ENCODE measurements around the gene SUPT6H. TPM values are rescaled to one million over a fixed set of nuclear protein-coding genes. Genes with fewer than 3 reads are reported as not detected.

The SUPT6H gene
- total and polyA plus RNA-seq, 9 of the 15 experiments (the other 6 are each of a cell fraction or from before 2014, with no cell fraction given): 1.7 to 77.7 (median 49.2) TPM

DNA sequence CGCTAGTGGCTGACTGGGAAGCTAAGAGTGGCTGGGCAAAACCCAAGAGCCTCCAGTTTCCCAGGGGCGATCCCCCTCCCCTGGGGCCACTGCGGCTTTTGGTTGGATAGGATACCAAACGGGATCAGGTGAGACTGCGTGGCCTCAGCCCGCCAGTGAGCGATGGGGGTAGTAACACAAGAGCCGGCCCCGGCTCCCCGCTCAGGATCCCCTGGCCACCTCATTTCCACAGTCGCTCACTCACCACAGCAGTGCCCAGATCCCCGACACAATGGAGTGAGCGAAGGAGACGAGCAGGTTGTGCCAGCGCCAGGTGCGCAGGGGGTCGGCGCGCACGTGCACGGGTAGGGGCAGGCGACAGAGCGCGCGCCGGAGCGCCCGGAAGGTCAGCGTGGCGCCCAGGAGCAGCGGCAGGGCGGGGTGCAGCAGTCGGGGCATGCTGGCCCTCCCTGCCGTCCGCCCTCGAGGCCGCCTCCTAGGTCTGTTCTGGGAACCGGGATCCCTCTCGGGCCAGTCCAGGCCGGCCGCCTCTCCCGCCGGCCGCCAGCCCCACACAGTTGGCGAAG, 63.7 kb downstream of the SUPT6H start (continued):
- TF ChIP-seq, protein P1, sequence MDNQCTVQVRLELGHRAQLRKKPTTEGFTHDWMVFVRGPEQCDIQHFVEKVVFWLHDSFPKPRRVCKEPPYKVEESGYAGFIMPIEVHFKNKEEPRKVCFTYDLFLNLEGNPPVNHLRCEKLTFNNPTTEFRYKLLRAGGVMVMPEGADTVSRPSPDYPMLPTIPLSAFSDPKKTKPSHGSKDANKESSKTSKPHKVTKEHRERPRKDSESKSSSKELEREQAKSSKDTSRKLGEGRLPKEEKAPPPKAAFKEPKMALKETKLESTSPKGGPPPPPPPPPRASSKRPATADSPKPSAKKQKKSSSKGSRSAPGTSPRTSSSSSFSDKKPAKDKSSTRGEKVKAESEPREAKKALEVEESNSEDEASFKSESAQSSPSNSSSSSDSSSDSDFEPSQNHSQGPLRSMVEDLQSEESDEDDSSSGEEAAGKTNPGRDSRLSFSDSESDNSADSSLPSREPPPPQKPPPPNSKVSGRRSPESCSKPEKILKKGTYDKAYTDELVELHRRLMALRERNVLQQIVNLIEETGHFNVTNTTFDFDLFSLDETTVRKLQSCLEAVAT (IDR thresholded peaks at IDR 0.05): no peak; a peak in 2 of 4 replicates
- TF ChIP-seq ZNF3 (CRISPR knock-in tag; IDR thresholded peaks at IDR 0.05) (no peak), NFRKB (IDR thresholded peaks at IDR 0.05; ENCODE audit: low read depth) (peak; percentile 64; the same call in 1 of the 2 replicates), CBX8 (IDR thresholded peaks at IDR 0.05; ENCODE audit: borderline replicate concordance, extremely low read depth, low read depth, low read length, poor library complexity, severe bottlenecking) (no peak), STAG1 (CRISPR knock-in tag; IDR thresholded peaks at IDR 0.05; ENCODE audit: borderline replicate concordance) (no peak), ELF1 (tag; IDR thresholded peaks at IDR 0.05) (no peak), BRD9 (IDR thresholded peaks at IDR 0.05; ENCODE audit: low read depth, partially characterized antibody) (no peak), MED1 (CRISPR knock-in tag; IDR thresholded peaks at IDR 0.05; ENCODE audit: borderline replicate concordance) (no peak), TGIF2 (CRISPR knock-in tag; IDR thresholded peaks at IDR 0.05) (no peak), SMARCA4 (IDR thresholded peaks at IDR 0.05) (no peak), XRCC3 (IDR thresholded peaks at IDR 0.05) (no peak), NFIX (CRISPR knock-in tag; IDR thresholded peaks at IDR 0.05; ENCODE audit: low read depth) (no peak), KDM1A (IDR thresholded peaks at IDR 0.05) (no peak), SREBF1 (IDR thresholded peaks at IDR 0.05; ENCODE audit: borderline replicate concordance, low read depth, low read length) (no peak), EP300 (IDR thresholded peaks at IDR 0.05; ENCODE audit: low read length) (no peak), RBM39 (optimal IDR thresholded peaks at IDR 0.05; ENCODE audit: low read depth, low read length) (no peak)
- TF ChIP-seq, protein P2, sequence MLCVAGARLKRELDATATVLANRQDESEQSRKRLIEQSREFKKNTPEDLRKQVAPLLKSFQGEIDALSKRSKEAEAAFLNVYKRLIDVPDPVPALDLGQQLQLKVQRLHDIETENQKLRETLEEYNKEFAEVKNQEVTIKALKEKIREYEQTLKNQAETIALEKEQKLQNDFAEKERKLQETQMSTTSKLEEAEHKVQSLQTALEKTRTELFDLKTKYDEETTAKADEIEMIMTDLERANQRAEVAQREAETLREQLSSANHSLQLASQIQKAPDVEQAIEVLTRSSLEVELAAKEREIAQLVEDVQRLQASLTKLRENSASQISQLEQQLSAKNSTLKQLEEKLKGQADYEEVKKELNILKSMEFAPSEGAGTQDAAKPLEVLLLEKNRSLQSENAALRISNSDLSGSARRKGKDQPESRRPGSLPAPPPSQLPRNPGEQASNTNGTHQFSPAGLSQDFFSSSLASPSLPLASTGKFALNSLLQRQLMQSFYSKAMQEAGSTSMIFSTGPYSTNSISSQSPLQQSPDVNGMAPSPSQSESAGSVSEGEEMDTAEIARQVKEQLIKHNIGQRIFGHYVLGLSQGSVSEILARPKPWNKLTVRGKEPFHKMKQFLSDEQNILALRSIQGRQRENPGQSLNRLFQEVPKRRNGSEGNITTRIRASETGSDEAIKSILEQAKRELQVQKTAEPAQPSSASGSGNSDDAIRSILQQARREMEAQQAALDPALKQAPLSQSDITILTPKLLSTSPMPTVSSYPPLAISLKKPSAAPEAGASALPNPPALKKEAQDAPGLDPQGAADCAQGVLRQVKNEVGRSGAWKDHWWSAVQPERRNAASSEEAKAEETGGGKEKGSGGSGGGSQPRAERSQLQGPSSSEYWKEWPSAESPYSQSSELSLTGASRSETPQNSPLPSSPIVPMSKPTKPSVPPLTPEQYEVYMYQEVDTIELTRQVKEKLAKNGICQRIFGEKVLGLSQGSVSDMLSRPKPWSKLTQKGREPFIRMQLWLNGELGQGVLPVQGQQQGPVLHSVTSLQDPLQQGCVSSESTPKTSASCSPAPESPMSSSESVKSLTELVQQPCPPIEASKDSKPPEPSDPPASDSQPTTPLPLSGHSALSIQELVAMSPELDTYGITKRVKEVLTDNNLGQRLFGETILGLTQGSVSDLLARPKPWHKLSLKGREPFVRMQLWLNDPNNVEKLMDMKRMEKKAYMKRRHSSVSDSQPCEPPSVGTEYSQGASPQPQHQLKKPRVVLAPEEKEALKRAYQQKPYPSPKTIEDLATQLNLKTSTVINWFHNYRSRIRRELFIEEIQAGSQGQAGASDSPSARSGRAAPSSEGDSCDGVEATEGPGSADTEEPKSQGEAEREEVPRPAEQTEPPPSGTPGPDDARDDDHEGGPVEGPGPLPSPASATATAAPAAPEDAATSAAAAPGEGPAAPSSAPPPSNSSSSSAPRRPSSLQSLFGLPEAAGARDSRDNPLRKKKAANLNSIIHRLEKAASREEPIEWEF (CRISPR knock-in tag; IDR thresholded peaks at IDR 0.05): no peak
- TF ChIP-seq, protein P3, sequence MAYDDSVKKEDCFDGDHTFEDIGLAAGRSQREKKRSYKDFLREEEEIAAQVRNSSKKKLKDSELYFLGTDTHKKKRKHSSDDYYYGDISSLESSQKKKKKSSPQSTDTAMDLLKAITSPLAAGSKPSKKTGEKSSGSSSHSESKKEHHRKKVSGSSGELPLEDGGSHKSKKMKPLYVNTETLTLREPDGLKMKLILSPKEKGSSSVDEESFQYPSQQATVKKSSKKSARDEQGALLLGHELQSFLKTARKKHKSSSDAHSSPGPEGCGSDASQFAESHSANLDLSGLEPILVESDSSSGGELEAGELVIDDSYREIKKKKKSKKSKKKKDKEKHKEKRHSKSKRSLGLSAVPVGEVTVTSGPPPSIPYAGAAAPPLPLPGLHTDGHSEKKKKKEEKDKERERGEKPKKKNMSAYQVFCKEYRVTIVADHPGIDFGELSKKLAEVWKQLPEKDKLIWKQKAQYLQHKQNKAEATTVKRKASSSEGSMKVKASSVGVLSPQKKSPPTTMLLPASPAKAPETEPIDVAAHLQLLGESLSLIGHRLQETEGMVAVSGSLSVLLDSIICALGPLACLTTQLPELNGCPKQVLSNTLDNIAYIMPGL (CRISPR knock-in tag; IDR thresholded peaks at IDR 0.05): no peak
- TF ChIP-seq, protein P4, sequence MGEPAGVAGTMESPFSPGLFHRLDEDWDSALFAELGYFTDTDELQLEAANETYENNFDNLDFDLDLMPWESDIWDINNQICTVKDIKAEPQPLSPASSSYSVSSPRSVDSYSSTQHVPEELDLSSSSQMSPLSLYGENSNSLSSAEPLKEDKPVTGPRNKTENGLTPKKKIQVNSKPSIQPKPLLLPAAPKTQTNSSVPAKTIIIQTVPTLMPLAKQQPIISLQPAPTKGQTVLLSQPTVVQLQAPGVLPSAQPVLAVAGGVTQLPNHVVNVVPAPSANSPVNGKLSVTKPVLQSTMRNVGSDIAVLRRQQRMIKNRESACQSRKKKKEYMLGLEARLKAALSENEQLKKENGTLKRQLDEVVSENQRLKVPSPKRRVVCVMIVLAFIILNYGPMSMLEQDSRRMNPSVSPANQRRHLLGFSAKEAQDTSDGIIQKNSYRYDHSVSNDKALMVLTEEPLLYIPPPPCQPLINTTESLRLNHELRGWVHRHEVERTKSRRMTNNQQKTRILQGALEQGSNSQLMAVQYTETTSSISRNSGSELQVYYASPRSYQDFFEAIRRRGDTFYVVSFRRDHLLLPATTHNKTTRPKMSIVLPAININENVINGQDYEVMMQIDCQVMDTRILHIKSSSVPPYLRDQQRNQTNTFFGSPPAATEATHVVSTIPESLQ (CRISPR knock-in tag; IDR thresholded peaks at IDR 0.05): 0 out of 2 replicates have a peak, but pooled peaks have one; percentile 30

All from K562 (cell line).